Measurements from ENCODE around the gene RFNG. TPM values are rescaled to one million over a fixed set of nuclear protein-coding genes. Genes with fewer than 3 reads are reported as not detected.
A peak's percentile ranks its signal among the peaks of the same experiment; 100 is the strongest.

The RFNG gene
- total and polyA plus RNA-seq, 2 of the 4 experiments (the other 2 are of a cell fraction) = 6.8 to 47.3 TPM

DNA sequence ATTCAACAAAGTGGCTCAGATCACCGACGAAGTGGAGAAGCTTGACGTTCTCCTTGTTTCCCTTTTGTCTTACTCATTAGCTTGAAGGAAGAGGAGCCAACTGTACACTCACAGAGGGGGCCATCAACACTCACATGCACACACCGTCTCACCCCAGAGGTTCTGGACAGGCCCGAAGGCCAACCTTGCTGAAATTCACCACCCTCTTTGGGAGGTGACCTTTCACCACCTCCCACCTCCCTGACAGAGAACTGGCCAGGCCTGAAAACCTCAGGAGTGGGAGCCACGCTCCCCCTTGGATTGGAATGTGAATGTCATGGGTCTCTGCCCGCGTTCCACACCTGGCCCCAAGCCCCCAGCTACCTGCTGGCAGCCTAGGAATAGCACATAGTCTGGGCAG is 16.1 kb downstream of the RFNG start:
- no peak overlapping the region for H4K91ac ChIP-seq (ENCODE audit: insufficient read depth, low read depth, low read length)
- 64% methylated on average over 2 of the region's 8 CpGs; no CpG with 5 or more reads in 1 of the 2 experiments for WGBS, 2 experiments (ENCODE audit: extremely low coverage in 2 of 2, insufficient read length in 1 of 2)
- no peak for DNase-seq
- ChIA-PET POLR2A (ENCODE audit: unreplicated experiment) (no interaction called here), CTCF (no interaction called here)
- no peaks in the 10 kb centered on the region for H3K9me3 ChIP-seq (ENCODE audit: control insufficient read depth, insufficient read depth, low read length)
- H2BK20ac ChIP-seq (ENCODE audit: low read depth, low read length) = no peak overlapping the region
- H2AK5ac ChIP-seq (ENCODE audit: low read depth, low read length) = no peak overlapping the region
- no peaks in the 10 kb centered on the region for H3K27me3 ChIP-seq (ENCODE audit: control insufficient read depth, insufficient read depth, low read length)
- peak overlapping the region; percentile 5 for H2AK9ac ChIP-seq (replicated peaks; ENCODE audit: low read depth, low read length, poor library complexity)
- peaks cover 5% of the 10 kb centered on the region for H4K20me1 ChIP-seq (ENCODE audit: insufficient read depth, low read length)
- peak overlapping the region; percentile 3 for H2AFZ ChIP-seq (replicated peaks; ENCODE audit: low read length, poor library complexity)
- no peak overlapping the region for H3K18ac ChIP-seq (ENCODE audit: low read depth, low read length)
- H3K23ac ChIP-seq (ENCODE audit: low read depth, low read length) = no peak overlapping the region
- H3K56ac ChIP-seq (ENCODE audit: extremely low read depth, insufficient read depth, low read length) = no peak overlapping the region
- H3K36me3 ChIP-seq (ENCODE audit: control insufficient read depth, insufficient read depth, low read length) = no peaks in the 10 kb centered on the region
- no peak overlapping the region for H4K8ac ChIP-seq (ENCODE audit: low read depth in 2 of 2, low read length in 2 of 2)
- in situ Hi-C loops (cut with MboI; ENCODE audit: low sequenced_read_pairs) (no loop called here), dilution Hi-C loops (cut with HindIII; ENCODE audit: low sequenced_read_pairs, unreplicated experiment) (no loop called here), intact Hi-C loops (cut with micrococcal nuclease) (loop anchor here (10.0 kb wide), 1 partner anchor 289 kb away; no protein-coding TSS in a partner anchor)
- no peak overlapping the region for H3K27ac ChIP-seq (ENCODE audit: insufficient read depth, low read length)
- H2BK15ac ChIP-seq (ENCODE audit: low read depth, low read length) = no peak overlapping the region
- no peak overlapping the region for H3K14ac ChIP-seq (replicated peaks; ENCODE audit: low read depth, low read length)
- TF ChIP-seq, protein P1, sequence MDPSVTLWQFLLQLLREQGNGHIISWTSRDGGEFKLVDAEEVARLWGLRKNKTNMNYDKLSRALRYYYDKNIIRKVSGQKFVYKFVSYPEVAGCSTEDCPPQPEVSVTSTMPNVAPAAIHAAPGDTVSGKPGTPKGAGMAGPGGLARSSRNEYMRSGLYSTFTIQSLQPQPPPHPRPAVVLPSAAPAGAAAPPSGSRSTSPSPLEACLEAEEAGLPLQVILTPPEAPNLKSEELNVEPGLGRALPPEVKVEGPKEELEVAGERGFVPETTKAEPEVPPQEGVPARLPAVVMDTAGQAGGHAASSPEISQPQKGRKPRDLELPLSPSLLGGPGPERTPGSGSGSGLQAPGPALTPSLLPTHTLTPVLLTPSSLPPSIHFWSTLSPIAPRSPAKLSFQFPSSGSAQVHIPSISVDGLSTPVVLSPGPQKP (IDR thresholded peaks at IDR 0.05; ENCODE audit: borderline replicate concordance, low read depth, low read length) = no peak
- TF ChIP-seq NFE2L2 (IDR thresholded peaks at IDR 0.05; ENCODE audit: low read depth, low read length) (no peak), BHLHE40 (IDR thresholded peaks at IDR 0.05; ENCODE audit: low read depth, low read length) (no peak), MAFK (IDR thresholded peaks at IDR 0.05; ENCODE audit: low read depth, low read length) (no peak), USF2 (IDR thresholded peaks at IDR 0.05; ENCODE audit: low read depth, low read length) (no peak), RAD21 (IDR thresholded peaks at IDR 0.05; ENCODE audit: low read length) (no peak), CHD1 (IDR thresholded peaks at IDR 0.05; ENCODE audit: low read depth, low read length) (no peak), FOS (IDR thresholded peaks at IDR 0.05; ENCODE audit: low read depth, low read length) (no peak), RFX5 (IDR thresholded peaks at IDR 0.05; ENCODE audit: low read depth, low read length) (no peak), RCOR1 (IDR thresholded peaks at IDR 0.05; ENCODE audit: insufficient replicate concordance, low read length) (no peak), MXI1 (IDR thresholded peaks at IDR 0.05; ENCODE audit: borderline replicate concordance, low read depth, low read length) (no peak), POLR2A (IDR thresholded peaks at IDR 0.05; ENCODE audit: low read depth, low read length) (no peak), CEBPB (IDR thresholded peaks at IDR 0.05; ENCODE audit: low read depth, low read length) (no peak)
- no peak overlapping the region for H3K4me3 ChIP-seq (ENCODE audit: insufficient read depth, low read depth, low read length)
- no peak overlapping the region for H2BK120ac ChIP-seq (ENCODE audit: low read depth, low read length)
- no peak overlapping the region for H3K9ac ChIP-seq (ENCODE audit: low read depth, low read length)
- H4K5ac ChIP-seq (ENCODE audit: low read depth, low read length) = no peak overlapping the region
- H3K79me1 ChIP-seq (ENCODE audit: low read depth in 1 of 2, low read length in 2 of 2) = peaks cover 7 to 12% of the 10 kb centered on the region in 2 experiments
- H3K4me2 ChIP-seq (ENCODE audit: low read depth, low read length) = no peak overlapping the region
- no peak overlapping the region for H2BK5ac ChIP-seq (ENCODE audit: low read depth, low read length, poor library complexity, severe bottlenecking)
- peaks cover 11% of the 10 kb centered on the region for H3K4me1 ChIP-seq (ENCODE audit: control insufficient read depth, insufficient read depth, low read length)
- ATAC-seq (ENCODE audit: low read depth) = no peak
- no TSS peak for BruUV-seq (replicated peaks)
- no peak overlapping the region for H3K4ac ChIP-seq (ENCODE audit: low read depth, low read length)
- 0 out of 2 replicates have a peak, but pooled peaks cover 7% of the 10 kb centered on the region for H3K9me1 ChIP-seq (ENCODE audit: insufficient read depth, low read length)
